22Rv1 (cell line): ENCODE results near the gene TMEM248.

Experiments
- CTCF ChIP-seq: fragments of 450-650 bp; IDR thresholded peaks from 2 replicates; pipeline ENCODE4 v1.5.1; 2017; ENCODE audit warnings: mild to moderate bottlenecking
- ZFX ChIP-seq: fragments of 450-650 bp; IDR thresholded peaks from 2 replicates; pipeline ENCODE4 v1.6.1; 2017; ENCODE audit warnings: antibody characterized with exemption, borderline replicate concordance

DNA sequence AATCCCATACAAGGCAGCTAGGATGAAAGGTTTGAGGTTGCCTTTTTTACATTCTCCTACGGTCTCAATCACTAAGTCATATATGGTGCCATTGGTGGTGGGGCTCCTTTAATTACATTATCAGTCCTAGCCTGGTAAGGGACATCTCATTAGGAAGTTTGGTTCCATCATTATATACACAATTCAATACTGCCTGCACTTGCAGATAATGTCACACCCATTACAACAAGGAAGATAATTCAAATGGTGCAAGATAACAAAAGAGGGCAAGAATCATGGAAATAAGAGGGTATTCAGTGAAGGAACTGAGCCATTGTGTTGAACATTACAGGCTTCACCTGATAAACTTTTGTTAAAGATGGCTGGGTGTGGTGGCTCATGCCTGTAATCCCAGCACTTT is 1.7 kb upstream of the TMEM248 start:
- TF ChIP-seq CTCF (no peak), ZFX (no peak)
